Eye (tissue), 1 donor: Measurements from ENCODE around the gene STX5.
A peak's percentile ranks its signal among the peaks of the same experiment; 100 is the strongest.

Experiments used
- DNase-seq: peaks from one replicate; pipeline ENCODE4 v3.0.0-alpha.2; 2015

STX5 gene

DNA sequence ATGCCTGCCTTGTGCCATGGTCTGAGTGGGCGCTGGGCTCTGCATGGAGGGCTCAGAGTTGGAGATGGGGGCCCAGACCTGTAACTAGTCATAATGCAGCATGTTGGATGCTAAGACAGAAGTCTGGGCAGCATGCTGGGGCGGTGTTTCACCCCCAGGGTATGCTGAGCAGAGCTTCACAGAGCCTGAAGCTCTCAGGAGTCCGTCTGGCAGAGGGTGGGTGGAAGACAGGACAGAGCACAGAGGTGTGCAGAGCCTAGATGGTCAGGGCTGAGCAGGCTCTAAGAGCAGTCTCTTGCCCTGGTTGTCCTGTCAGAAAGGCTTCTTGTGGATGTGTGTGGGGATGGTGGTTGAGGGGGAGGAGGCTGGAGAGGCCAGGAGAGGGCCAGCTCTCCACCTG lies 53.4 kb downstream of the STX5 start:
- no peak for DNase-seq

DNA sequence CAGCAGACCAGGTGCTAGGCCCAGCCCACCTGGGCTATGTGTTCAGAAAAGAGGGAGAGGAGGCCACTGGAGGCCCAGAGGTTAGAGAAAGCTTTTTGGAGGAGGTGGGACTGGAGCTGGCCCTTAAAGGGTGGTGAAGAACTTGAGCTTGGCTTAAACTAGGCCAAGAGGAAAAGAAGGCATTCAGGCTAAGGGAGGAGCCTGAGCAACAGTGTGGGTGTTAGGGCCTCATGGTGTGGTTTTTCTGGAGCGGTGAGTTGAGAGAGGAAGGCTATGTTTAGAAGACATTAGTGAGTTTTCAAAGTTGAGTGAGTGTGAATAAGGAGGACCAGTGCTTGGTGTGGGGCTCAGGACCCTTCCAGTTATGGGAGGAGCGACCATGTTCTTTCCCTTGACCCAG lies 54.5 kb downstream of the STX5 start:
- no peak for DNase-seq

DNA sequence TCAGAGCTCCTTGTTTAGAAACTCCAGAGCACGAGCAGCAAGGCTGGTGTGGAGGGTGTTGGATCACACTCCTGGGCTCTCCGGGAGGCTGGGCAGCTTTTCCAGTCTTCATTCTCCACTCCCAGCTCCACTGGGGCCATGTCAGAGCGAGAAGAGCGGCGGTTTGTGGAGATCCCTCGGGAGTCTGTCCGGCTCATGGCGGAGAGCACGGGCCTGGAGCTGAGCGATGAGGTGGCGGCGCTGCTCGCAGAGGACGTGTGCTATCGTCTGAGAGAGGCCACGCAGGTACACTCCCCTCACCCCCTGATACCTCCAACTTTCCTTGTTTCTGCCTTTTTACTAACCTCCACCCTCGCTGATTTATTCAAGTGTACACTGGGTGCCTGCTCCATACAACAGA lies 56.2 kb downstream of the STX5 start:
- DNase-seq: no peak

DNA sequence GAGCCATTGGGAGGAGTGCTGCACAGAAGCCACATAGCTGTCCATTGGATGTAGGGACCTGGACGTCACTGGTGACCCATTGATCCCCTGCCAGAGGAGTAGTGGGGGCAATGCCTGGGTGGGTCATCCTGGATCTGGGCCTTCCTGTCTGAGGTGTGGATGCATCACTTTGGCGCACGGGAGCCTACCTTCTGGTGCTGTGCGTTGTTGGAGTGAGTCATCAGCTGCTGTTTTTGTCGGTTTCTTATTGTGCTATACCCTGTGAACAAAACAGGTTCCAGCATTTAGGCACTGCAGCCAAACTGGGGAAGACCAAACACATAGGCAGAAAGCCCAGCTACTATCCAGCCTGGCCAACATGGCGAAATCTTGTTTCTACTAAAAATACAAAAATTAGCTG lies 57.4 kb downstream of the STX5 start:
- no peak for DNase-seq

DNA sequence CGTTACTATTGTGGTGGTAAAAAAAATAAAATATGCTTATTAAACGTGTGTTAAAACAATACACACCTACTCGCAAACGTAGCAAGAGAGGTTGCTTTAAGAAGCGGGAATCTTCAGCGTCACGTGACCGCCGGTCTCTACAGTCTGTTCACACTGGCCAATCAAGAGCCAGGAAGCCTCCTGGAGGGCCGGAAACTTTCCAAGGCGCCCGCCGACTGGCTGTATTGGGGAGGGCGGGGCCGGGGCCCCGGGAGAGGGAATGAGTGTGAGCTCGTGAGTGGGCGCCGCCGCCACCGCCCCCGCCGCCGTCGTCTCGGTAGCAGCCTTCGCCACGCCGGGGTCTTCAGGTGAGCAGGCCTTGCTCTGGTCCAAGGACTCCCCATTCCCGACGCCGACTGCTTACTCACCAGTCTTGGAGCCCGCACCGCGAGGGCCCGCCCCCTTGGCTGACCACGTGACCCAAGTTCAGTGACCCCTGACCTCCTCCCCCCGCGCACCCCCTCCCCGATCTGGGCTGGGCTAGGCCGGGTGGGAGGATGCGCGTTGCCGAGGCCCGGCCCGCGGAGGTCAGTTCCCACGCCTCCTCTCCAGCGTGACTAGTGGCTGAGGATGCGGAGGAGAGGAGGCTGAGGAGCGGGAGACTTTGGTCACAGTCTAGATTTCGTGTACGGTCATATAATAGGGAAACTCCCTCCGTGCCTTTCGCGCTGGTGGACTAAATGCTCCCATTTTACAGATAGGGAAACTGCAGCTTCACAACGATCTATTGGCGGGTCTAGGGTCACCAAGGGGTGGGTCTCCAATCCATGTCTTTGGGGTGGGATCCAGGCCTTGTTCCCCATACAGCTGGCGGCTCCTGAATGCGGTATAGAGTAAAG lies 60.5 kb downstream of the STX5 start, which contains the start of gene TAF6L:
TSS of gene TAF6L (plus strand) at position 253 of the 878 bp plus-strand sequence. CDS start 4,388 bp downstream, outside the sequence.
- peak; percentile 98 for DNase-seq

DNA sequence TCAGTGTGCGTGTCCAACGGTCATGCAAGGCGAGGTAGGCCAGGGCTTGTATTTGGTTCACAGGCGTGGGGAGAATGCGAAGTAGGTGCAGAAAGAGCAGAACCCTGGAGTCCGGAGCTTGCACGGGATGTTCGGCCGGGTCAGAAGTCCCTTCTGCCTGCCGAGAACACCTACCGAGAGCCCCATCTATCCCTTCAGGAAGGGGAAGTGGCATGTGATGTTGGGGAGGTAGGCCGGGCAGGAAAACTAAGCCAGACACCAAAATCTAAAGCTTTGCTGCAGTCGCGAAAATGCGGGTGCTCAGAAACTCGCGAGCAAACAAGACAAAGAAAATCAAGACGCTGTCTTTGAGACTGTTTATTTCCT lies 61.1 kb downstream of the STX5 start:
- no peak for DNase-seq

DNA sequence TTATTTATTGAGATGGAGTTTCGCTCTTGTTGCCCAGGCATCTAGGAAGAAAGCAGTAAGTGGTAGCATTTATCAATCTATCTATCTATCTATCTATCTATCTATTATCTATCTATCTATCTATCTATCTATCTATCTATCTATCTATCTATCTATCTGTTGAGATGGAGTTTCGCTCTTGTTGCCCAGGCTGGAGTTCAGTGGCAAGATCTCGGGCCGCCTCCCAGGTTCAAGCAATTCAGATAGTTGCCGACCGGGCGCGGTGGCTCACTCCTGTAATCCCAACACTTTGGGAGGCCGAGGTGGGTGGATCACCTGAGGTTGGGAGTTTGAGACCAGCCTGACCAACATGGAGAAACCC lies 71.0 kb downstream of the STX5 start:
- peak; percentile 11 for DNase-seq

DNA sequence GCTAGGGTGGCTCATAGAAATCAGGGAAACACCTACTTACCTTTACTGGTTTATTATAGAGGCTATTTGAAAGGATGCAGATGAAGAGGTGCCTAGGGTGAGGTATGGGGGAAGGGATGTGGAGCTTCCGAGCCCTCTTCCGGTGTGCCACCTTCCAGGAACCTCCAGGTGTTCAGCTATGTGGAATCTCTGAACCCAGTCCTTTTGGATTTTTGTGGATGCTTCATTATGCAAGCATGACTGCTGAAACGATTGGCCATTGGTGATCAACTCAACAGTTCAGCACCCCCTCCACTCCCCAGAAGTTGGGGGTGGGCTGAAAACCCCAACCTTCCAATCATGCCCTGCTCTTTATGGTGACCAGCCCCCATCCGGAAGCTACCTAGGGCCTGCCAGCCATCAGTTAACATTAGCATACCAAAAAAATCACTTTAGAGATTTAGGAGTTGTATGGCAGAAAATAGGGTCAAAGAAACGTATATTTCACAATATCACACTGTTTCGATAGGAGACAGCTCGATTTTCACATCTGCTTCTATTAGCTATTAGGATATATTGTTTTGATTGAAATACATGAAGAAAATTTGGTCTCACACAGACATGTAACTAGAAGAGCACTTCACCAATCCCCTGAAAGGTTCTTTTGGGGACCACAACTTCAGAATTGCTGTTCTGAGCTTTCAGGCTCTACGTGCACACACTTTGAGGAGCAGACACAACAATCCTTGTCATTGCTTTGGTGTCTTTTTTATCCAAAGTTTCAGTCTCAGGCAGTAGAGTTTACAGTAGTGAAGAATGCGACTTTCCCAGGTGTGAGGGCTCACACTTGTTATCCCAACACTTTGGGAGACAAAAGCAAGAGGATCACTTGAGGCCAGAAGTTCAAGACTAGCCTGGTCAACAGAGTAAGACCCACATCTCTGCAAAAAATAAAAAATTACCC lies 73.7 kb downstream of the STX5 start:
- no peak for DNase-seq
